Measurements from ENCODE around the gene PPP2R5E.

PPP2R5E gene

Small RNAs within 50 kb of the gene (small RNA-seq; reads per million reads assigned to genes)
- gene RF00601, result 0.21 reads per million

Data from skeletal muscle satellite cell (primary cell).